HCT116 (cell line): ENCODE measurements around the gene CTNNA2. TPM values are rescaled to one million over a fixed set of nuclear protein-coding genes. Genes with fewer than 3 reads are reported as not detected.

Experiments used
- ATAC-seq: fragments of 200-7000 bp; cut with Tn5 transposase; 2 replicates; pipeline ENCODE4 v1.9.1; 2020; ENCODE audit warnings: mild to moderate bottlenecking, moderate library complexity
- BruUV-seq: library from RNA; stranded (reverse); fragments of 400-500 nt; replicated peaks from 2 replicates; lab custom pipeline; 2021; lab: Mats Ljungman, UMichigan
- CTCF ChIA-PET: fragments of 300-600 bp; sonication (Branson Sonifier 250); formaldehyde crosslinking; loops from one replicate; lab custom pipeline; 2021; ENCODE audit warnings: antibody characterized with exemption; lab: Charles Lee
- POLR2A ChIA-PET: fragments of 300-600, 350-600 bp; sonication (Branson Sonifier 250); formaldehyde crosslinking; loops from one replicate; lab custom pipeline; 2021; ENCODE audit warnings: antibody characterized with exemption; lab: Charles Lee
- RAD21 ChIA-PET, 2 experiments: fragments of 300-600 bp; sonication (Branson Sonifier 250); formaldehyde crosslinking; loops; one replicate each; lab custom pipeline; 2023; ENCODE audit warnings: low total read pairs in 2 of 2; ENCODE audit not compliant: uncharacterized antibody in 2 of 2, unreplicated experiment in 2 of 2, low non-redundant PET in 1 of 2; lab: Charles Lee
- DNase-seq: peaks from one replicate; pipeline ENCODE4 v3.0.0-alpha.2; 2010; ENCODE audit warnings: low read depth, low spot score
- H2AFZ ChIP-seq: fragments of 200-600 bp; shearing (Covaris generic), sonication (generic); 2 replicates; pipeline ENCODE4 v1.6.1; 2017; ENCODE audit warnings: low read depth, mixed run types, mixed read lengths, antibody characterized with exemption, low read length; ENCODE audit not compliant: poor library complexity, severe bottlenecking
- H3K27ac ChIP-seq: 2 replicates; pipeline ENCODE4 v1.5.1; 2012; ENCODE audit warnings: low read depth, low read length
- H3K27me3 ChIP-seq: fragments of 200-600 bp; sonication (generic); 2 replicates; pipeline ENCODE4 v1.6.1; 2016; ENCODE audit warnings: mixed run types, low read length, mixed read lengths; ENCODE audit not compliant: insufficient read depth
- H3K36me3 ChIP-seq, 2 experiments: fragments of 200-500 bp in 1 of 2; fragments of 200-600 bp in 1 of 2; sonication (Bioruptor generic) in 1 of 2; sonication (generic) in 1 of 2; 2 replicates each; pipeline versions ENCODE4 v1.5.1 to v1.6.1; 2014 to 2016; ENCODE audit warnings: low read length in 2 of 2, inconsistent platforms in 1 of 2, mixed read lengths in 1 of 2, mixed run types in 1 of 2; ENCODE audit not compliant: insufficient read depth in 2 of 2, control insufficient read depth in 1 of 2
- H3K4me1 ChIP-seq, 2 experiments: fragments of 200-600 bp in 1 of 2; sonication (generic) in 1 of 2; 2 replicates each; pipeline versions ENCODE4 v1.5.1 to v1.6.1; 2012 to 2017; ENCODE audit warnings: low read length in 2 of 2, inconsistent platforms in 1 of 2, mild to moderate bottlenecking in 1 of 2, mixed read lengths in 1 of 2, mixed run types in 1 of 2, moderate library complexity in 1 of 2; ENCODE audit not compliant: insufficient read depth in 2 of 2, control insufficient read depth in 1 of 2
- H3K4me2 ChIP-seq: fragments of 200-600 bp; sonication (generic); 2 replicates; pipeline ENCODE4 v1.6.1; 2017; ENCODE audit warnings: mixed run types, low read length, mixed read lengths
- H3K4me3 ChIP-seq, 2 experiments: fragments of 200-600 bp in 1 of 2; sonication (generic) in 1 of 2; replicated peaks in 1 of 2; 2 replicates each; pipeline ENCODE4 v1.5.1; 2011 to 2016; ENCODE audit warnings: low read length in 2 of 2, control low read depth in 1 of 2, low read depth in 1 of 2, mild to moderate bottlenecking in 1 of 2, mixed read lengths in 1 of 2, mixed run types in 1 of 2
- H3K79me2 ChIP-seq: fragments of 200-600 bp; sonication (generic); 2 replicates; pipeline ENCODE4 v1.6.1; 2017; ENCODE audit warnings: mild to moderate bottlenecking, mixed run types, low read length, moderate library complexity, mixed read lengths; ENCODE audit not compliant: insufficient read depth
- H3K9ac ChIP-seq: fragments of 200-600 bp; sonication (generic); 2 replicates; pipeline ENCODE4 v1.6.1; 2016; ENCODE audit warnings: low read length, mixed read lengths
- H3K9me2 ChIP-seq: fragments of 200-600 bp; sonication (generic), shearing (Covaris generic); 2 replicates; pipeline ENCODE4 v1.6.1; 2017; ENCODE audit warnings: mixed run types, mild to moderate bottlenecking, moderate library complexity; ENCODE audit not compliant: insufficient read depth
- H3K9me3 ChIP-seq, 2 experiments: fragments of 200-500 bp in 1 of 2; fragments of 200-600 bp in 1 of 2; sonication (Bioruptor generic) in 1 of 2; sonication (generic) in 1 of 2; 2 replicates each; pipeline ENCODE4 v1.6.1; 2014 to 2017; ENCODE audit warnings: low read length in 2 of 2, mixed read lengths in 2 of 2, inconsistent platforms in 1 of 2, low read depth in 1 of 2, mild to moderate bottlenecking in 1 of 2, mixed run types in 1 of 2, moderate library complexity in 1 of 2; ENCODE audit not compliant: control insufficient read depth in 1 of 2, insufficient read depth in 1 of 2
- H4K20me1 ChIP-seq: fragments of 200-600 bp; sonication (generic), shearing (Covaris generic); 2 replicates; pipeline ENCODE4 v1.6.1; 2017; ENCODE audit warnings: mixed run types, mild to moderate bottlenecking, moderate library complexity; ENCODE audit not compliant: insufficient read depth
- ELF1 ChIP-seq: IDR thresholded peaks from 2 replicates; pipeline ENCODE4 v1.6.1; 2012; ENCODE audit warnings: low read depth, borderline replicate concordance
- EZH2phosphoT487 ChIP-seq: fragments of 200-600 bp; IDR thresholded peaks from 2 replicates; pipeline ENCODE4 v1.6.1; 2018; ENCODE audit warnings: antibody characterized with exemption, borderline replicate concordance
- SIN3A ChIP-seq: IDR thresholded peaks from 2 replicates; pipeline ENCODE4 v1.6.1; 2012; ENCODE audit warnings: low read depth
- SP1 ChIP-seq: IDR thresholded peaks from 2 replicates; pipeline ENCODE4 v1.6.1; 2012; ENCODE audit warnings: low read depth
- SRF ChIP-seq: IDR thresholded peaks from 2 replicates; pipeline ENCODE4 v1.6.1; 2012; ENCODE audit warnings: low read depth
- ZNF274 ChIP-seq: fragments of 200-500 bp; sonication (Bioruptor generic); IDR thresholded peaks from 2 replicates; pipeline ENCODE4 v1.6.1; 2014; ENCODE audit warnings: mild to moderate bottlenecking, low read depth, low read length, inconsistent platforms
- intact Hi-C: fragments of 100-400 bp; cut with micrococcal nuclease; formaldehyde crosslinking; loops from 2 replicates; pipeline ENCODE4 v1.10.0; 2022
- total RNA-seq: library from RNA; stranded (reverse); gene quantifications from one replicate; pipeline ENCODE4 v1.2.1, GENCODE V29; 2021; ENCODE audit not compliant: unreplicated experiment
- TF ChIP-seq, protein P1 (sequence below): IDR thresholded peaks from 2 replicates; pipeline ENCODE4 v1.6.1; 2012

Gene CTNNA2
- total RNA-seq, 1 experiment from 2014 or later = not detected

GRCh38 chr2:79966882-79967281 lies 454.0 kb downstream of the CTNNA2 start:
- ChIA-PET POLR2A (no interaction called here), RAD21 (no interaction called here), CTCF (no interaction called here)
- H3K9me3 ChIP-seq = peaks cover 0 to 4% of the 10 kb centered on the region in 2 experiments; a peak in 1 of 4 replicates
- no peak for ATAC-seq
- no peak for TF ChIP-seq ELF1
- TF ChIP-seq ZNF274 = no peak
- TF ChIP-seq, protein P1, sequence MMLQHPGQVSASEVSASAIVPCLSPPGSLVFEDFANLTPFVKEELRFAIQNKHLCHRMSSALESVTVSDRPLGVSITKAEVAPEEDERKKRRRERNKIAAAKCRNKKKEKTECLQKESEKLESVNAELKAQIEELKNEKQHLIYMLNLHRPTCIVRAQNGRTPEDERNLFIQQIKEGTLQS = no peak
- no peak for TF ChIP-seq SIN3A
- TF ChIP-seq SP1 = no peak
- TF ChIP-seq EZH2phosphoT487 = no peak
- no peaks in the 10 kb centered on the region for H4K20me1 ChIP-seq
- no peaks in the 10 kb centered on the region for H3K4me1 ChIP-seq
- H3K27me3 ChIP-seq = no peaks in the 10 kb centered on the region
- H3K27ac ChIP-seq = no peak overlapping the region
- DNase-seq = no peak
- intact Hi-C loops = no loop called here
- H3K9me2 ChIP-seq = no peaks in the 10 kb centered on the region
- H3K79me2 ChIP-seq = no peaks in the 10 kb centered on the region
- no peak overlapping the region for H2AFZ ChIP-seq
- BruUV-seq = no TSS peak
- H3K4me3 ChIP-seq = no peak overlapping the region
- no peaks in the 10 kb centered on the region for H3K36me3 ChIP-seq
- H3K9ac ChIP-seq = no peak overlapping the region
- H3K4me2 ChIP-seq = no peak overlapping the region

GRCh38 chr2:79971807-79972206 lies 459.0 kb downstream of the CTNNA2 start:
- no peaks in the 10 kb centered on the region for H3K36me3 ChIP-seq
- no peaks in the 10 kb centered on the region for H3K79me2 ChIP-seq
- no peak overlapping the region for H2AFZ ChIP-seq
- POLR2A ChIA-PET = no interaction called here
- peaks cover 0 to 4% of the 10 kb centered on the region in 2 experiments; a peak in 2 of 4 replicates for H3K9me3 ChIP-seq
- no peak overlapping the region for H3K4me2 ChIP-seq
- no peak overlapping the region for H3K9ac ChIP-seq
- no peak for DNase-seq
- no peak for ATAC-seq
- no peaks in the 10 kb centered on the region for H3K9me2 ChIP-seq
- H3K4me3 ChIP-seq = no peak overlapping the region
- CTCF ChIA-PET = no interaction called here
- H3K4me1 ChIP-seq = no peaks in the 10 kb centered on the region
- H3K27me3 ChIP-seq = no peaks in the 10 kb centered on the region
- H4K20me1 ChIP-seq = no peaks in the 10 kb centered on the region
- no peak for TF ChIP-seq SRF
- TF ChIP-seq SIN3A = no peak
- BruUV-seq = no TSS peak
- intact Hi-C loops = no loop called here
- RAD21 ChIA-PET = no interaction called here
- H3K27ac ChIP-seq = no peak overlapping the region
